Activated naive CD8-positive, alpha-beta T cell (primary cell): ENCODE results near the gene PWWP2B.
"Not testable (repeated sequence)": the region's sequence is repeated elsewhere in the genome, so short reads cannot be mapped to it uniquely, and the experiment has no call there.

Experiments
- H3K27ac Mint-ChIP-seq: one replicate; pipeline ENCODE4 v1.8.0; 2021; ENCODE audit warnings: mixed read lengths
- H3K27me3 Mint-ChIP-seq: one replicate; pipeline ENCODE4 v1.8.0; 2021; ENCODE audit warnings: mixed read lengths
- H3K36me3 Mint-ChIP-seq: one replicate; pipeline ENCODE4 v1.8.0; 2021; ENCODE audit warnings: mixed read lengths
- H3K4me1 Mint-ChIP-seq: one replicate; pipeline ENCODE4 v1.8.0; 2021; ENCODE audit warnings: low read depth, mixed read lengths
- H3K4me3 Mint-ChIP-seq: one replicate; pipeline ENCODE4 v1.8.0; 2021; ENCODE audit warnings: mild to moderate bottlenecking, mixed read lengths
- H3K9me3 Mint-ChIP-seq: one replicate; pipeline ENCODE4 v1.8.0; 2021; ENCODE audit warnings: low read depth, mixed read lengths

The PWWP2B gene

DNA sequence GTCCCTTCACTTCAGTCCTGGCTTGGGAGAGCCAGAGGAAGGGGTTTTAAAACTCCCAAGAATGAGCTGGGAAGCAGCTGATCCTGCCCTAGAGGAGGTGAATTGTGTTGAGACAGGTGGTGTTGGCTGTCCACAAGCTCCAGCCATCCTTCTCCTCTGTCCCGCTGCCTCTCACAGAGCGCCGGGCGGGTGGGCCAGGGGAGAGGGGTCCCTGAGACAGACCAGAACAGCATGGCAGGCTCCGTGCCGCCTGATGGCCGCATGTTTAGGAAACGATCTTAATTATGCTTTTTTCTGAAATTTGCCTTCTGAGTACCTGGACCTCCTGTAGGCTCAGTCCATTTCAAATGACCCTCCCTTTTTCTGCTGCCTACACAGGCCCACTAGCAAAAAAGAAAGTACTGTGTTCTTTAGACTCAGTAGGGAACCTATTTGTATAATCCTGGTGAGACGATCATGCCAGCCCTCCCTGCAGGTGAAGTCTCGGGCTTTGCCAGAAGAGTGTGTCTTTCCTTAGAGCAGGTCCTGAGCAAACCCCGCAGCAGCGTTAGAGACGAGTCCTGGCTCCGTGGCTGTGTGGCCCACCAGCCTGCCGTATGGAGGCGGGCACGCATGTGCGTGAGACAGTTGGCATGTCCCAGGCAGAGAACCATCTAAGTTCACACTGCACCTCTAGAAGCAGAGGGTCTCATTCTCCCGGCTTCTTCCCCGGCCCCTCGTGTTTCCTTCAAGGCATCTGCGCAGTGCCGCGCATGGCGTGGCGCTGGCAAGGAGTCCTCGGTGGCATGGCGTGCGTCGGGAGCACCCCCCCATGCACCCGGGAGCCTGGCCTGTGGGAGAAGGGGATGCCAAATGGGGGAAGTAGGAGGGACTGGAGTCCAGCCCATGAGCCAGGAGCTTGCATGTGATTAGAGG lies 26.3 kb upstream of the PWWP2B start:
- Mint-ChIP-seq H3K4me3 (no peak overlapping the region), H3K27me3 (no peaks in the 10 kb centered on the region), H3K36me3 (peaks cover 5% of the 10 kb centered on the region), H3K27ac (no peak overlapping the region), H3K4me1 (peaks cover 4% of the 10 kb centered on the region), H3K9me3 (no peaks in the 10 kb centered on the region)

DNA sequence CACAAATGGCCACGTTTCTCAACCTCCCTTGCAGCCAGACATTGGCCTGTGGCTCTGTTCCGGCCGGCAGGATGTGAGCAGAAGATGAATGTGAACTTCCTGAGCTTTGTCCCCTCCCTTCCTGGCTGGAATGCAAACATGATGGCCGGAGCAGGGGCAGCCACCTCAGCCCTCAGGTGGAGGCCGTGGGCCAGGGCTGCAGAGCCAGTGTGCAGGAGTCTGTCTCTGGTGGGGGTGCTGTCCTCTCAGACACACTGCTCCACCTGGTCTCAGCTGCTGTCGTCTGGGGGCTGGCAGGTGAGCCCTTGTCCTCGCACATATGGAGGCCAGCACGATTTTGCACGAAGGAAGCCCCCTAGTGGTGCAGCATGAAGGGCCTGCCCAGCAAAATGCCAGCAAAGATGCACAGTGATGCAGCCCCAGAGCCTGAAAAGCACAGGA lies 25.3 kb upstream of the PWWP2B start:
- peaks cover 5% of the 10 kb centered on the region for H3K36me3 Mint-ChIP-seq
- H3K27ac Mint-ChIP-seq: no peak overlapping the region
- no peaks in the 10 kb centered on the region for H3K9me3 Mint-ChIP-seq
- H3K27me3 Mint-ChIP-seq: no peaks in the 10 kb centered on the region
- no peak overlapping the region for H3K4me3 Mint-ChIP-seq
- H3K4me1 Mint-ChIP-seq: peaks cover 4% of the 10 kb centered on the region

DNA sequence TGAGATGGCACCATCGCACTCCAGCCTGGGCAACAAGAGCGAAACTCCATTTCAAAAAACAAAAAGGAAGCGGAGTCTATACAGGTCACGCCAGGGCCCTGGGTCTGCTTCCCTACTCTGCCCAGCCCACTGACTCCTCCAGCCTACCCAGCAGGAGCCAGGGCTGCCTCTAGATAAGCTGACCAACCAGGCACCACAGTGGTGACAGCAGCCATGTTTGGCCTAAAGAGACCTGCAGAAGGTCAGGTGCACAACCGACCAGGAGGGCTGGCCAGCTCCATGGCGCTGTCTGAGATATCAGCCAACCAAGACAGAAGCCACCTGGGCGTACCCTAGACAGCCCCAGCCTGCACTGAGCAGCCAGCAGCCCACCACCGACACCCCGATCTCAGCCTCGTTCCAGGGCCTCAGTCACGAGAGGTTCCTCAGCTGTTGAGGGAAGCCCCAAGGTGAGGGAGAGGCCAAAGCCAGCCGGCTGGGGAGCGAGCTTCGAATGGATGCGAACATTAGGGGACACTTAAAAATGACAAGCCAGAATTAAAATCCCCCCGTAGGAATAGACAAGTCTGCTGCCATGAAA lies 24.4 kb upstream of the PWWP2B start:
- H3K36me3 Mint-ChIP-seq: no peaks in the 10 kb centered on the region
- H3K27me3 Mint-ChIP-seq: no peaks in the 10 kb centered on the region
- H3K4me1 Mint-ChIP-seq: peaks cover 4% of the 10 kb centered on the region
- H3K9me3 Mint-ChIP-seq: no peaks in the 10 kb centered on the region
- no peak overlapping the region for H3K4me3 Mint-ChIP-seq
- H3K27ac Mint-ChIP-seq: no peak overlapping the region

DNA sequence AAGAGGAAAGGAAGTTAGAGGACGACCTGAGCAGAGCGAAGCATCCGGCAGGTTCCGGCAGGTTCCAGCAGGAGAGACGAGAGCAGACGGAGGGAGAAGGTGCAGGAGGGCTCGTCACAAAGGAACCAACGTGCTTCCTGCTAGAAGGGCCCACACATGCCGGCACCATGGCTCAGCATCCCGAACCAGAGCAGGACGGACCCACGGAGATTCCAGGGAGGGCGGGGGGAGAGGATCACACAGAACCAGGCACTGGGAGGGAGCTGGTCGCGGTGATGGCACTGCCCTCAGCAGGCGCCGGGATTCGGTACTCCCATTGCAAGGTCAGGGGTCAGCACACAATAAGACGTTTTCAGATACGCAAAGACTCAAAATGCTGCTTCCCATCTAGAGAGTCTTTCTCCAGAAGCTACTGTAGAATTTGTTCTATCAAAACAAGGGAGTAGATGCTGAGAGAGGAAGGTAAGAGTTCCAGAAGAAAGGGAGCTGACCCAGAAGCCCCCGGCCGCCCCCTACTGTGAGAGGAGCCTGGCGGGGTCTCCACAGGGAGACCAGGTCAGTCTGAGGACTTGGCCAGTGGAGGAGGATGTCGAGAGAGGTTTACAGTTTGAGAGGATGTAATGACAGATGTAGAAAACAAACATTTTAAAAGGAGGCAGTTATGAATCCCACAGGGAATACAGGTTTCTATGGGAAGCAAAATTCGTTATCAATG lies 23.6 kb upstream of the PWWP2B start:
- Mint-ChIP-seq H3K27ac (no peak overlapping the region), H3K36me3 (no peaks in the 10 kb centered on the region), H3K4me3 (no peak overlapping the region), H3K9me3 (no peaks in the 10 kb centered on the region), H3K4me1 (peaks cover 4% of the 10 kb centered on the region), H3K27me3 (no peaks in the 10 kb centered on the region)

DNA sequence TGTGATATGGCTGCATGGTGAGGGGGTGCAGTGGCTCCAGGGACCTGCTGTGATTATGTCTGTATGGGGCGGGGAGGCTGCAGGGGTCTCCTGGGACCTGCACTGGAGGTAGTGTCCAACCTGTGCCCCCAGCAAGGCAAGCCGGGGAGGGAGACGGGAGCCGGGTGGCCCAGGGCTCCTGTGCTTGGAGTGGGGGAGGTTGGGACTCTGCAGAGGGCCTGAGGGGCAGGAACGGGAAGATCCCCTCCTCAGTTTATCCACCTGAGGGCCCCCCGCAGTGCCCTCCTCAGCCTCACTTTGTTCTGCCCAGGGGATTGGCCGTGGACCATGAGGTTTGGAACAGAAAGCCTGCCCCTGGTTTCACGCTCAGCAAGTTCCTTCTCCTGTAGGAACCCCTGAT lies 22.8 kb upstream of the PWWP2B start:
- Mint-ChIP-seq H3K4me1 (peaks cover 4% of the 10 kb centered on the region), H3K9me3 (no peaks in the 10 kb centered on the region), H3K4me3 (no peak overlapping the region)

DNA sequence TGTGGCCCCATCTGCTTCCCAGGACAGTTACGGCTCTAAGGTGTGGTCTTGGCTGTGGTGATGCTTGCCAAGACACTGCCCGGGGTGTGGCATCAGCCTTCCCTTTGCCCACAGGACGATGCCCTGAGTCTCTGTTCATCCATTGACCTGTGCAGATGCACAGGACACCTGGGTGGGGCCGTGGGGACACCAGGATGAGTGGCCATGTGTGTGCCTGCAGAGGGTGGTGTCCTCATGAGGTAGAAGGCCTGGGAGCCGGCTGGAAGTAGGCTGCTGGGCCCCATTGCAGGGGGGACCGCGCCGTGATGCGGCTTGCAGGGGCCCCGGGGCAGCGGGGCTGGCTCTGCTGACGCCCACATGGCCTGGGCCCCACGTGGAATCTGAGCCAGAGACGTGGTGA lies 22.4 kb upstream of the PWWP2B start:
- no peaks in the 10 kb centered on the region for H3K27me3 Mint-ChIP-seq
- peaks cover 4% of the 10 kb centered on the region for H3K4me1 Mint-ChIP-seq
- no peak overlapping the region for H3K27ac Mint-ChIP-seq

More for the DNA sequence above, 22.8 kb upstream of the PWWP2B start:
- H3K36me3 Mint-ChIP-seq: no peaks in the 10 kb centered on the region
- H3K27me3 Mint-ChIP-seq: no peaks in the 10 kb centered on the region
- no peak overlapping the region for H3K27ac Mint-ChIP-seq

DNA sequence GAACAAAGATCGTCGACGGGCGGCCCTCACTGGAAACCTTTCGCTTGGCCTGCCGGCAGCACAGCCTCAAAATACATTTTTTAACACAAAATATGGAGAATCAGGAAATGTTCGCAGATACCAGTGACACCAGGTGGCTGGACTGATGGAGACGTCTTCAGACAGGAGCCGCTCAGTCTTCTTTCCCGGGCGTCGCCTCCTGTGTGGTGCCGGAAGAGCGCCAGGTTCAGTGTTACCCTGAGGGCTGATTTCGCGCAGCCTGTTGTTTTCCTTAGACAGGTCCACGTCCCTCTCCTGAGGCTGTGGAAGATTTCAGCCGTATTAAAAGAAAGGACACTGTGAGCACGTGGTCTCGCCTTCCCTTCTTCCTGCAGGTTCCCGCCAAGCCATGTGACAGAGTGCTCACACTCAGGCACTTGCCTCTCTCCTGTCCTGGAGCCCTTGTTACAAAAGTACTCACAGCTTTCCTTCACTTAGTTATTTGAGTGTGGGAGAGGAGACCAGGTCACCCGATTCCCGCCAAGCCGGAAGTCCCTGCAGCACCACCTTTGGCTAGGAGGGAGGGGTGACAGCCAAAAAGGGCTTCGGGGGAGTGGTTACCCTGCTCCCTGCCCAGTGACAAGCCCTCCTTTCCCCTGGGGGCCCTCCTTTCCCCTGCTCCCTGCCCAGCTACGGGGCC lies 21.7 kb upstream of the PWWP2B start:
- no peaks in the 10 kb centered on the region for H3K9me3 Mint-ChIP-seq
- no peaks in the 10 kb centered on the region for H3K36me3 Mint-ChIP-seq
- H3K27ac Mint-ChIP-seq: no peak overlapping the region
- peaks cover 4% of the 10 kb centered on the region for H3K4me1 Mint-ChIP-seq
- no peak overlapping the region for H3K4me3 Mint-ChIP-seq
- H3K27me3 Mint-ChIP-seq: no peaks in the 10 kb centered on the region

More for the DNA sequence above, 22.4 kb upstream of the PWWP2B start:
- Mint-ChIP-seq H3K9me3 (no peaks in the 10 kb centered on the region), H3K36me3 (no peaks in the 10 kb centered on the region), H3K4me3 (no peak overlapping the region)

DNA sequence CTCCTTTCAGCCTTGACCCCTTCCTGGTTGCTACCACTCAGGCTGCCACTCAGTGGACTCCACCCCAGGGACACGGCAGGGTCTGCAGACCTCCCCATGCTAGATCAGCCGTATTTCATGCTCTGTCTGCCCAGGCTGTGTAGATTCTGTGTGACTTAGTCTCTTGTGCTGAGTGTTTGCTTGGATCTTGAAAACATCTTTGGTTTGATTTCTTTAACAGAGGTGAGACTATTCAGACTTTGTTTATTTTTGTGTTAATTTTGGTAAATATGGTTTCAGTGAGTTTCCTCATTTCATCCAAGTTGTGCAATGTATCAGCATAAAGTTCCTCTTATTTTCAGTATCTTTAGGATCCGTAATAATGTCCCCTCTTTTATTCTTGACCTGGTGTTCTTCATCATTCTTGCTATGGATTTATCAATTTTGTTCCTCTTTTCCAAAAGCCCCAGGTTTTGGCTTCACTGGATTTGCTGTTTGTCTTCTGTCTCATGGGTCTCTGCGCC lies 21.2 kb upstream of the PWWP2B start:
- H3K4me1 Mint-ChIP-seq: peaks cover 4% of the 10 kb centered on the region
- H3K27ac Mint-ChIP-seq: peak overlapping the region; percentile 37
- no peaks in the 10 kb centered on the region for H3K27me3 Mint-ChIP-seq
- no peaks in the 10 kb centered on the region for H3K36me3 Mint-ChIP-seq
- no peaks in the 10 kb centered on the region for H3K9me3 Mint-ChIP-seq
- no peak overlapping the region for H3K4me3 Mint-ChIP-seq

DNA sequence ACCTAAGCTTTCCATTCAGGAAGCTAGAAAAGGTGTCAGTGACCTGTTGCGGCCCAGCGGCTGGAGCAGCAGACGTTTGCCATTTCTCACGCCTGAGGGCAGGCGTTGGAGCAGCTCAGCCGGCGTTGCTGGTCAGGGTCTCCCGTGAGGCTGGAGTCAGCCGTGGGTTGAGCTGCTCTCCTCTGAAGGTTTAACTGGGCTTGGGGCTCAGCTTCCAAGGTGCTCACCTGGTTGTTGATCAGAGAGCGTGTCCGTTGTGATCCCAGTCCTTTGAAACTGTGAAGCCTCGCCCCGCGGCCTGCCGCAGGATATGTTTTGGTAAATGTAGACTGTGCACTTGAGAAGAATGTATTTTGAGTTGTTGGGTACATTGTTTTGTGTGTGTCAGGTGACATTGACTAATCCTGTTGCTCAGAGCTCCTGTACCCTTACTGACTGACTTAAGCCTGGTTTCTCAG lies 20.6 kb upstream of the PWWP2B start:
- Mint-ChIP-seq H3K4me1 (peaks cover 5% of the 10 kb centered on the region), H3K27me3 (no peaks in the 10 kb centered on the region), H3K4me3 (no peak overlapping the region), H3K36me3 (no peaks in the 10 kb centered on the region), H3K9me3 (no peaks in the 10 kb centered on the region), H3K27ac (no peak overlapping the region)

DNA sequence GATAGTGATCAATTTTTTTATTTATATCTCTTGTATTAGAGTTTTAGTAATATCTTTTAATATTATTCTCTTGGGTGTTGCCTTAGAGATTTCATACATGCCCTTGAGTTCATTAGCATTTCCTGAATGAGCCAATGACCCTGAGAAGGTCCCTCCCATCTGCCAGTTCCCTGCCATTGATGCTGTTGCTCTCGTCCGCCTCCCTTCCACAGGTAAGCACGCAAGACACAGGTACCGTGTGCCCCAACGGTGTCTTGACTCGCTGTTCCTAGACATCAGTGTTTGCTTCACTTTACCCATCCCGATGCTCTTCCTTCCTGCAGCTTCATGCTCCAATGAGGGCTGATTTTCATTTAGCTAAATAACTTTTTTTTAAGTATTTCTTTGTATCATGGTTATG lies 19.7 kb upstream of the PWWP2B start:
- Mint-ChIP-seq H3K4me1 (peaks cover 8% of the 10 kb centered on the region), H3K36me3 (no peaks in the 10 kb centered on the region), H3K4me3 (no peak overlapping the region), H3K27me3 (no peaks in the 10 kb centered on the region), H3K27ac (no peak overlapping the region), H3K9me3 (no peaks in the 10 kb centered on the region)

DNA sequence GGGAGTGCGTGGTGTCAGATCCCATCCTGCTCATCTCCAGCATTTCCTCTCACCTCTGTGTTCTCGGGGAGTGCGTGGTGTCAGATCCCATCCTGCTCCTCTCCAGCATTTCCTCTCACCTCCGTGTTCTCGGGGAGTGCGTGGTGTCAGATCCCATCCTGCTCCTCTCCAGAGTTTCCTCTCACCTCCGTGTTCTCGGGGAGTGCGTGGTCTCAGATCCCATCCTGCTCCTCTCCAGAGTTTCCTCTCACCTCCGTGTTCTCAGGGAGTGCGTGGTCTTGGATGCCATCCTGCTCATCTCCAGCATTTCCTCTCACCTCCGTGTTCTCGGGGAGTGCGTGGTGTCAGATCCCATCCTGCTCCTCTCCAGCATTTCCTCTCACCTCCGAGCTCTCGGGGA lies 18.0 kb upstream of the PWWP2B start:
- H3K4me3 Mint-ChIP-seq: not testable (repeated sequence)

DNA sequence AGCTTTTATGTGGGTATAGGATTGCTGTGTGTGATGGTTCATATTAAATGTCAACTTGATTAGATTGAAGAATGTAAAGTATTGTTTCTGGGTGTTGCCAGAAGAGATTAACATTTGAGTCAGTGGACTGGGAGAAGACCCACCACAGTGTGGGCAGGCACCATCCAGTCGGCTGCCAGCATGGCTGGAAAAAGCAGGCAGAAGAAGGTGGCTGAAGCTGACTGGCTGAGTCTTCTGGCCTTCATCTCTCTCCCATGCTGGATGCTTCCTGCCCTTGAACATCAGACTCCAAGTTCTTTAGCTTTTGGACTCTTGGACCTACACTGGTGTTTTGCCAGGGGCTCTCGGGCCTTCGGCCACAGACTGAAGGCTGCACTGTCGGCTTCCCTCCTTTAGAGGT lies 16.0 kb upstream of the PWWP2B start:
- H3K27ac Mint-ChIP-seq, H3K9me3 Mint-ChIP-seq, H3K36me3 Mint-ChIP-seq: not testable (repeated sequence)

More for the DNA sequence above, 18.0 kb upstream of the PWWP2B start:
- peaks cover 11% of the 10 kb centered on the region for H3K4me1 Mint-ChIP-seq
- H3K27ac Mint-ChIP-seq, H3K9me3 Mint-ChIP-seq, H3K27me3 Mint-ChIP-seq, H3K36me3 Mint-ChIP-seq: not testable (repeated sequence)

DNA sequence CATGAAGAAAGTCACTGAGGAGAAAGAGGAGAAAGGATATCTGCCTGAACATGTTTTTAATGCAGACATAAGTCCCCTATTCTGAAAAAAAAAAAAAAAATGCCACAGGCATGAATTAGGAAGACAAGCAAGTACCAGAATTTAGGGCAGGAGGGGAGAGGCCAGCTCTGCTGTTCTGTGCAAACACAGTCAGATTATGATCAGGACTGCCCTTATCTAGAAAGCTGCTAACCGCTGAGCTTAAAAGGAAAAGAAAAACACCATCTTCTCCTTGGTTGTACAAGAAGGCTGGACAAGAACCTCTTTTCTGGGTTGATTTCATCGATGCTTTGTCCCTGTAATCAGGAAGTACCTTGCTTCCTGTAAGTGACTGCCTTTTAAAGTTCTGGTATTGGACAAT lies 15.3 kb upstream of the PWWP2B start:
- H3K4me1 Mint-ChIP-seq: peaks cover 11% of the 10 kb centered on the region
- no peak overlapping the region for H3K27ac Mint-ChIP-seq
- no peaks in the 10 kb centered on the region for H3K9me3 Mint-ChIP-seq
- no peak overlapping the region for H3K4me3 Mint-ChIP-seq
- no peaks in the 10 kb centered on the region for H3K36me3 Mint-ChIP-seq
- no peaks in the 10 kb centered on the region for H3K27me3 Mint-ChIP-seq

More for the DNA sequence above, 16.0 kb upstream of the PWWP2B start:
- peaks cover 11% of the 10 kb centered on the region for H3K4me1 Mint-ChIP-seq
- not testable (repeated sequence) for H3K4me3 Mint-ChIP-seq, H3K27me3 Mint-ChIP-seq

DNA sequence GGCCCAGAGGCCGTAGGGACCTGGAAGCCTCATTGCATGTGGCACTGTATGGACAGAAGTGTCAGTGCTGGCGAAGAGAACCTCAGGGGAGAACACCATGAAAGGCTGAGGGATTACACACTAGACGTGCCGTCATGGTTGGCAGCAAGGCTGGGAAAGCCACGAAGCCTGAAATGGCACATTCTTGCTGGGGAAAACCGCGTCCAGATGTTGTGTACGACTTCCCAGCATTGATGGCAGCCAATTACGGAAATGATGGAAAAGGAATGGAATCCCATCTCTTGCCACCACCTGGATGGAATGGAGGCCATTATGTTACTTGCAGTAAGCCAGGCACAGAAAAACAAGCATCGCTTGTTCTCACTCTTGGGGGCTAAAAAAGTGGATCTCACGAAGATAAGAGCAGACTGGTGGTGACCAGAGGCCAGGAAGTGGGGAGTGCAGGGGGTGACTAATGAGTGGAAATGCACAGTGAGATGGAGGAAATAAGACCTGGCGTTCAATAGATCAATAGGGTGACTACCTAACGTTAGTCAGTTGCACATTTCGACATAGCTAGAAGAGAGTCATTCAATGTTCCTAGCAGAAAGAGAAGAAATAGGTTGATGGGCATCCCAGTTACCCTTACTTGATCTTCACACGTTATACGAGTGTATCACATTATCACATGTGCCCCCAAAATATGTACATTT lies 14.6 kb upstream of the PWWP2B start:
- H3K4me1 Mint-ChIP-seq: peaks cover 11% of the 10 kb centered on the region
- no peak overlapping the region for H3K4me3 Mint-ChIP-seq
- H3K27ac Mint-ChIP-seq: no peak overlapping the region
- H3K9me3 Mint-ChIP-seq: no peaks in the 10 kb centered on the region
- no peaks in the 10 kb centered on the region for H3K36me3 Mint-ChIP-seq
- no peaks in the 10 kb centered on the region for H3K27me3 Mint-ChIP-seq
